ENCODE measurements around the gene ADCY5.

GRCh38 chr3:123412811-123413604 lies 35.9 kb downstream of the ADCY5 start:
- no peak for TF ChIP-seq POLR2A (IDR thresholded peaks at IDR 0.05)
- no peak for TF ChIP-seq CTCF (IDR thresholded peaks at IDR 0.05)

All from lower leg skin (tissue), 3 donors.